Right kidney (tissue), 1 donor: Measurements from ENCODE around the gene ERN1.

ENCODE experiments used
- DNase-seq: peaks from one replicate; pipeline ENCODE4 v3.0.0-alpha.2; 2016

The ERN1 gene

DNA sequence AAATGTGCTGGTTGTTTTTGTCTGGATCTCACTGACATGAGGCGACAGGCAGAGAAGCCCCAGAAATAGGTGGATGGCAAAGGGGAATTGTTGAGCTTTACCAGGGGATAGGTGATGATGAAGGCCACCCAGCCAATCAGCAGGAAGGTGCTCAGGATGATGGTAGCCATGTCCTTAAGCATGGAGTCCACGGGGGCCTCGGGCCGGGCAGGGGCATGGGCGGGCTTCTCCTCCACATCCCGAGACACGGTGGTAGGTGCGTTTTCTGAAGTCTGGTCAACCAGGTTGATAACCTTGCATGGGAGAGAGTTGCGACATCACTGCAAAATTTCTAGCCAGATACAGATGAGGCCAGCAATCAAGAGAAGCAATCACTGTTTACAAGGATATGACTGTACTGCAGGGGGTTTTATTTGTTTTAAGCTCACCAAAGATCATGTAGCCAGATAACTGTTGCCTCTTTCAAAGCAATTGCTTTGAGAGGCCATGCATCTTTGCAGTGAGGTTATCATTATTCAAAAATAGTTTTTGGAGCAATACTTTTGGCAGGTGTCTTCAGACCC lies 72.2 kb downstream of the ERN1 start:
- no peak for DNase-seq

DNA sequence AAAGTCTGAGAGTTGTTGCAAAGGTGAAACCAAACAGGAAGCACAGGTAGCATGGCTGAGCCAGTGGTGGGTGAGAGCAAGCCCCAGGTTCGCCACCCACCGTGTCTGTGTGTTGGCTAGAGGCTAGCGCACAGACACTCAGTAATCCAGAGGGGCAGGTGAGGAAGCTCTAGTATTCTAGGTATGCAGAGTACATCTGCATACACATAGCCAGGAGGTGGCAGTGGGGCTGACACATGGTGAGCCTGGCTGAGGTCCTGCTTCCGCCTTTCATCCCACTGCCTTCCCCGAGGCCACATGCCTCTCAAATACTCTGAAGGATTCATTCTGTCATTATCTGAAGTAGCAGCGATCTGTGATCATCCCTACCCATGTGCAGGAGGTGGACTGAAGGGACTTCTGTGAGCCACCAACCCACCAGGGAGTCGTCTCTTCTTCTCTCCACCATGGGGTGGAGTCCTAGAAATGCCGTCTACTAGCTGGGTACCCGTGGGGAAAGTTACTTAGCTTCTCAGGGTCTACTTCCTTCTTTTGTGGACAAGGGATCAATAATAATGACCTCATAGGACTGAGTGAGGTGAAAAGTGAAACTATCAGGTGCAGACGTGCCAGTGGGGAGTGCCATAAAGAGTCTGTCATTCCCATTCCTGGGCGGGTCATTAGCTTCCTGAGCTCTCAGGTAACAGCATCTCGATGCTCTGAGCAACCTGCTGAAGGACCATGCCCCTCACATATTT lies 73.5 kb downstream of the ERN1 start:
- DNase-seq = no peak

- no peak for DNase-seq
Measured at GRCh38 chr17:64055183-64056142, 74.5 kb downstream of the ERN1 start.

- DNase-seq = no peak
Measured at GRCh38 chr17:64054304-64054703, 75.6 kb downstream of the ERN1 start.

DNA sequence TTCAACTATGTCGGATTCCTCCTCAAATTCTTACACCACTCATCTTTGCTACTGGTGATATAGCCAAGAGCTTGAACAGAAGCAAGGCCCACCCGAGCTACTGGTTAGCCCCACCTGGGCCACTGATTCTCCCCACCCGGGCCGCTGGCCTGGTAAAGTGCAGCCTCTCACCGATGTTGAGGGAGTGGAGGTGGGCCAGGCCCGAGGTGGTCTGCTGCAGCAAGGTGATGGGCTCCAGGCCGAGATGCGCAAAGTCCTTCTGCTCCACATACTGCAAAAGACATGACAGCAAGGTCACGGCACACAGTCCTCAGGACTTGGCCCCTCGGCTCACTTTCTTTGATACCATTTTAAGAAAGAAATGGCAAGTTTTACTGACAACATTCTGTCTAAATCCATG lies 76.8 kb downstream of the ERN1 start:
- no peak for DNase-seq

DNA sequence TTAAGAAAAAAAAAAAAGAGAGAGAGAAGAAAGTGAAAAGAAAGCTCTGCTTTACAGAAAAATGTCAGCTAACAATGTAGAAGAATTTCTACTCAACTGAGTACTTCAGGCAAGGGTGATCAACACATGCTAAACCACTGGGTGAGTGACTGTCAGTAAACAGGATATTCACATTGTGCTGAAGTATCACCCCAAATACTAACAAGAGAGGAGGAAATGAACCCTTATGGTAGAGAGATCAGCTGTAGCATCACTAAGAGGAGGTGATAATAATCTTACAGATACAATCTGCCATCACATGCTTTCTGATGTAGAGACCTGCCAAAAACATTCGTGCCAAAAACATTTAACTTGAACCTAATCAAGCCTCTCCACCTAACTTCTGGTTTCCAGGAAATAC lies 78.8 kb downstream of the ERN1 start:
- DNase-seq = no peak

GRCh38 chr17:64048805-64049204 lies 81.1 kb downstream of the ERN1 start:
- no peak for DNase-seq

DNA sequence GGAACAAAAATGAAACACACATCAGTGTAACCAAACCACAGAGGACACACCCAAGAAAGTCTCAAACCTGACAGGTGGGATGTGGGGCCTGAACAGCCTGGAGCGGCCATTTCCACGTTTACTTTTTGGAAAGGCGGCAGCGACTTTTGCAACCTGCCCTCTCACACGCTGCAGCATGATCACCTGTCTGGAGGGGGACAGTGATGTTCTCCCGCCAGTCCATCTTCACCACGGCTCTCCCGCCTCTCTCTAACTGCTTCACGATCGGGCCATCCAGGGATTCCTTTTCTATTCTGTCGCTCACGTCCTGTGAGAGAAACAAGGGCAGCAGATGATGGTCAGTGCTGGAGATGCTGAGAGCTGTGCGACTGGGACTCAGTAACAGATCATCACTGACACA lies 84.8 kb downstream of the ERN1 start:
- no peak for DNase-seq

GRCh38 chr17:64042700-64043485 lies 87.1 kb downstream of the ERN1 start:
- no peak for DNase-seq

GRCh38 chr17:64041912-64042311 lies 88.0 kb downstream of the ERN1 start:
- no peak for DNase-seq

DNA sequence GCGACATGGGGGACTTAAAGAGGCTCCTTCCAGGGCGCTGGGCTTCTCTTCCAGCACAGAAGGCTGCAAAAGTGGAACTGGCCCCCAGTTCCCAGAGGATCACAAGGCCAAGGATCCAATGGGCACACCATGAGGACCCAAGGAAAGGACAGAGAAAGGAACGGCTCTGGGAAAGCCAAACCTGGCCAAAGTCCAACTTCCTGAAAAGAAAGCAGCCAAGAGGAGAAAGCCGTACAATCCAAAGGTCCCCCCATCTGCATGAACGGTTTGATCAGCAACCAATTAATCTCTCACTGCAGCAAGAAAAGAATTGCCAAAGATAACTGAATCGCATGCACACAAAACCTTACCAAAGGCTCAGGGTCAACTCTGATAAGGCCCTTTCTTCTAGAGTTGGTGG lies 89.7 kb downstream of the ERN1 start:
- DNase-seq = no peak

DNA sequence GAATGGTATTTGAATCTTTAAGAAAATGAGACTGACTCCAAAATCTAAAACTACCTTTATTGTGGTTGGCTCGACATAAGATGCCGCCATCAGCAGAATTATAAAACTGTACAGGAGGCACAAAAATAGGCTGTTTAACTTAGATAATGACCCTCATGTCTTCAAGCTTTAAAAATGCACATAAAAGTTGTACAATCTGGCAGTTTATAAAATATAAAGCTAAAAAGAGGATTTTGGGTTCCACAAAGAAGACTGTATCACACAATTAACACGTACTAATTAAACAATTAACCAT lies 90.9 kb downstream of the ERN1 start:
- DNase-seq = no peak

GRCh38 chr17:64038331-64039105 lies 91.4 kb downstream of the ERN1 start:
- DNase-seq = no peak

DNA sequence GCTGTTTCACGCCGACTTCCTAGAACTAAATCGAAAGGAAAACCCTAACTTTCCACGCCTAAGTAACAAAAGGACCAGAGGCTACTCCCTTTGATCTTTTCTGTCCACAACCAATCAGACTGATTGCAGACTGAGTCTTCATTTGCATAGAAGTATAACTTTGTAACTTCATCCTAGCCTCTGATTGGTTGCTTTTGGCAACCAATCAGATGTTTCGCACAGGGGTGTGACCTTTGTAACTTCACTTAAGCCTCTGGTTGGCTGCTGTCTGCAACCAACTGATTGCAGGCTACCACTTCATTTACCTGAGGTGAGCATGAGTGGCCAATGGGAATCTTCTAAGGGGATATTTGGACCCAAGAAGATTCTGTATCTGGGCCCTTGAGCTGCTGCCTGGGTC lies 92.1 kb downstream of the ERN1 start:
- no peak for DNase-seq

DNA sequence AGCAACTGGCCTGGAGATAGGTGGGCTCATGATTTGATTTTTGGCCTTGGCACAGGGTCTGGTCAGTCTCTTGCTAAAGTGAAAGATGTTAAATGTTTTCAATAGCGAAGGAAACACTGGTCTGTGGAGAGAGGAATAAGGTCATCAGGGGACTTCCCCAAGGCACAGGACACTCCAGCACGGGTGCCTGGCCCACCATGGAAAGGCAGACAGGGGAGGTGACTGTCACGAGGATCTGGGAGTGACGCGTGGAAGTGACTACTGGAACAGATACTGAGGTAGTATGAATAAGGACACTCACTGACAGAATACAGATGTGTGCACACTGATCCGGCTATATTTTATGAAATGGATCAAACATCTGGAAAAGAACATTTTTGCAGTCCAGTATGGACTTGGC lies 92.8 kb downstream of the ERN1 start:
- no peak for DNase-seq

- DNase-seq = no peak
Measured at GRCh38 chr17:64036198-64036922, 93.6 kb downstream of the ERN1 start.

DNA sequence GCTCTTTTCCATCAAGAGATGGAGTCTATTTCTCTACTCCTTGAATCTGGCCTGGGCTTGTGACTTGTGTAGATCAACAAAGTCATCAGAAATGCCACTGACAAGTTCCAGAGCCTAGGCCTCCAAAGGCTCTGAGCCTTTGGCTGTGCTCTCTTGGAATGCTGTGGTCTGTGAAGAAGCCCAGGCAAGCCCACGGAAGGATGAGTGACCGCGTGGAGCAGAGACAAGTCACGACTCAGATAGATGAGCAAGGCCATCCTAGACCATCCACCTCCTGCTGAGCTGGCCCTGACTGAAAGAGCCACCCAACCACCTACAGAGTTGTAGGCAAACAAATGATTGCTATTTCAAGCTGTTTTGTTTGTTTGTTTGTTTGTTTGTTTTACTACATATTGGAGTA lies 97.9 kb downstream of the ERN1 start:
- no peak for DNase-seq

GRCh38 chr17:64028874-64029464 lies 101.0 kb downstream of the ERN1 start:
- no peak for DNase-seq

GRCh38 chr17:64025732-64026294 lies 104.1 kb downstream of the ERN1 start:
- DNase-seq = peak; percentile 64
